ENCODE measurements around the gene DCHS2.

DNA sequence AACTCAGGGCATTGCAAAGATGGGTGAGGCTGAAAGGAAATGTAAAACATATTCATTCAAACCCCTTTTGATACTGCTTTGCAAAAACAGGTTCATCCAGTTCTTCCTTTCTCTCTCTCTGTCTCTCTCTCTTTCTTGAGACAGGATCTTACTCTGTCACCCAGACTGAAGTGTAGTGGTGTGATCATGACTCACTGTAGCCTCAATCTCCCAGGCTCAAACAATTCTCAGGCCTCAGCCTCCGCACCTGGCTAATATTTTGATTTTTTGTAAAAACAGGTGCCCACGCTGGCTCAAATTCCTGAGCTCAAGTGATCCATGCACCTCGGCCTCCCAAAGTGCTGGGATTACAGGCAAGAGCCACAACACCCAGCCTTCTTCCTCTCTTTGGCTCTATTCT is 15.6 kb upstream of the DCHS2 start:
- TF ChIP-seq CTCF (IDR thresholded peaks at IDR 0.05): no peak
- no peak for TF ChIP-seq POLR2A (IDR thresholded peaks at IDR 0.05)
